GM21717 (cell line): ENCODE data around the gene B4GALT5.
A peak's percentile ranks its signal among the peaks of the same experiment; 100 is the strongest.
"Not testable (repeated sequence)": the region's sequence is repeated elsewhere in the genome, so short reads cannot be mapped to it uniquely, and the experiment has no call there.

Source experiments
- ATAC-seq: cut with Tn5 transposase; IDR thresholded peaks from one replicate; pipeline ENCODE4 v1.9.1; 2021; ENCODE audit warnings: mild to moderate bottlenecking, moderate library complexity; ENCODE audit not compliant: unreplicated experiment

The B4GALT5 gene

GRCh38 chr20:49631061-49631716 is 82.5 kb downstream of the B4GALT5 start:
- ATAC-seq = peak; percentile 47

- ATAC-seq = peak; percentile 61
Observed at GRCh38 chr20:49630396-49630951, 83.2 kb downstream of the B4GALT5 start.

GRCh38 chr20:49629606-49630005 is 84.1 kb downstream of the B4GALT5 start:
- ATAC-seq = no peak

- ATAC-seq = not testable (repeated sequence)
Observed at GRCh38 chr20:49628280-49628679, 85.4 kb downstream of the B4GALT5 start.

- ATAC-seq = no peak
Observed at GRCh38 chr20:49627329-49627761, 86.3 kb downstream of the B4GALT5 start.

GRCh38 chr20:49624988-49625387 is 88.7 kb downstream of the B4GALT5 start:
- not testable (repeated sequence) for ATAC-seq

- ATAC-seq = no peak
Observed at GRCh38 chr20:49624317-49624716, 89.4 kb downstream of the B4GALT5 start.

GRCh38 chr20:49622243-49622642 is 91.4 kb downstream of the B4GALT5 start:
- no peak for ATAC-seq

- ATAC-seq = peak; percentile 82
Observed at GRCh38 chr20:49620364-49621240, 93.1 kb downstream of the B4GALT5 start.

GRCh38 chr20:49619113-49620048 is 94.3 kb downstream of the B4GALT5 start:
- no peak for ATAC-seq

- no peak for ATAC-seq
Observed at GRCh38 chr20:49618289-49618688, 95.4 kb downstream of the B4GALT5 start.

GRCh38 chr20:49617394-49617793 is 96.3 kb downstream of the B4GALT5 start:
- ATAC-seq = not testable (repeated sequence)

GRCh38 chr20:49616154-49617007 is 97.3 kb downstream of the B4GALT5 start:
- ATAC-seq = no peak

- no peak for ATAC-seq
Observed at GRCh38 chr20:49615401-49616153, 98.1 kb downstream of the B4GALT5 start.

- not testable (repeated sequence) for ATAC-seq
Observed at GRCh38 chr20:49615051-49615400, 98.7 kb downstream of the B4GALT5 start.

- ATAC-seq = no peak
Observed at GRCh38 chr20:49614338-49615050, 99.2 kb downstream of the B4GALT5 start.

GRCh38 chr20:49612127-49612738 is 101.4 kb downstream of the B4GALT5 start:
- no peak for ATAC-seq

GRCh38 chr20:49611539-49612126 is 102.0 kb downstream of the B4GALT5 start:
- not testable (repeated sequence) for ATAC-seq
